MM.1S (cell line): Measurements from ENCODE around the gene KRTAP2-2.
"Not testable (repeated sequence)": the region's sequence is repeated elsewhere in the genome, so short reads cannot be mapped to it uniquely, and the experiment has no call there.

Experiments used
- DNase-seq: peaks from one replicate; pipeline ENCODE4 v3.0.0-alpha.2; 2015
- H2AFZ ChIP-seq: fragments of 300-600 bp; sonication (generic); 2 replicates; pipeline ENCODE4 v1.6.0; 2016; ENCODE audit warnings: antibody characterized with exemption, low read length
- H3F3A ChIP-seq: fragments of 300-600 bp; sonication (generic); 2 replicates; pipeline ENCODE4 v1.6.1; 2016; ENCODE audit warnings: mild to moderate bottlenecking, antibody characterized with exemption, low read length, moderate library complexity, mixed read lengths; ENCODE audit not compliant: insufficient read depth
- H3K27ac ChIP-seq: fragments of 300-600 bp; sonication (generic); 2 replicates; pipeline ENCODE4 v1.5.1; 2016; ENCODE audit warnings: mild to moderate bottlenecking, low read length
- H3K27me3 ChIP-seq: fragments of 300-600 bp; sonication (generic); replicated peaks from 2 replicates; pipeline ENCODE4 v1.6.0; 2016; ENCODE audit warnings: low read length; ENCODE audit not compliant: insufficient read depth
- H3K36me3 ChIP-seq: fragments of 300-600 bp; sonication (generic); replicated peaks from 2 replicates; pipeline ENCODE4 v1.6.1; 2016; ENCODE audit warnings: mild to moderate bottlenecking, low read length, mixed read lengths; ENCODE audit not compliant: insufficient read depth
- H3K4me1 ChIP-seq: fragments of 300-600 bp; sonication (generic); 2 replicates; pipeline ENCODE4 v1.6.1; 2016; ENCODE audit warnings: low read length, mixed read lengths
- H3K4me2 ChIP-seq: fragments of 300-600 bp; sonication (generic); 2 replicates; pipeline ENCODE4 v1.6.0; 2016; ENCODE audit warnings: low read depth, low read length
- H3K4me3 ChIP-seq: fragments of 300-600 bp; sonication (generic); 2 replicates; pipeline ENCODE4 v1.5.1; 2016; ENCODE audit warnings: low read length, mixed read lengths
- H3K79me2 ChIP-seq: fragments of 300-600 bp; sonication (generic); 2 replicates; pipeline ENCODE4 v1.6.1; 2016; ENCODE audit warnings: mixed run types, low read length, mixed read lengths
- H3K9ac ChIP-seq: fragments of 300-600 bp; sonication (generic); 2 replicates; pipeline ENCODE4 v1.6.1; 2016; ENCODE audit warnings: low read length, mixed read lengths
- H3K9me2 ChIP-seq: fragments of 300-600 bp; sonication (generic); replicated peaks from 2 replicates; pipeline ENCODE4 v1.6.1; 2016; ENCODE audit warnings: mild to moderate bottlenecking, low read length, mixed read lengths; ENCODE audit not compliant: insufficient read depth
- H3K9me3 ChIP-seq: fragments of 300-600 bp; sonication (generic); replicated peaks from 2 replicates; pipeline ENCODE4 v1.6.1; 2016; ENCODE audit warnings: mild to moderate bottlenecking, low read length, mixed read lengths; ENCODE audit not compliant: insufficient read depth
- H4K20me1 ChIP-seq: fragments of 300-600 bp; sonication (generic); 2 replicates; pipeline ENCODE4 v1.6.1; 2016; ENCODE audit warnings: mild to moderate bottlenecking, low read length, moderate library complexity, mixed read lengths; ENCODE audit not compliant: insufficient read depth
- EZH2 ChIP-seq: fragments of 300-600 bp; sonication (generic); optimal IDR thresholded peaks from 2 replicates; pipeline ENCODE3; 2017; ENCODE audit warnings: low read depth, mild to moderate bottlenecking, antibody characterized with exemption, low read length, mixed read lengths
- EZH2phosphoT487 ChIP-seq: fragments of 300-600 bp; sonication (generic); IDR thresholded peaks from 2 replicates; pipeline ENCODE4 v1.6.1; 2018; ENCODE audit warnings: antibody characterized with exemption, low read length
- TF ChIP-seq, protein P1 (sequence below): fragments of 300-600 bp; sonication (generic); IDR thresholded peaks from 2 replicates; pipeline ENCODE4 v1.5.1; 2016; ENCODE audit warnings: antibody characterized with exemption, low read length, mixed read lengths

The KRTAP2-2 gene

DNA sequence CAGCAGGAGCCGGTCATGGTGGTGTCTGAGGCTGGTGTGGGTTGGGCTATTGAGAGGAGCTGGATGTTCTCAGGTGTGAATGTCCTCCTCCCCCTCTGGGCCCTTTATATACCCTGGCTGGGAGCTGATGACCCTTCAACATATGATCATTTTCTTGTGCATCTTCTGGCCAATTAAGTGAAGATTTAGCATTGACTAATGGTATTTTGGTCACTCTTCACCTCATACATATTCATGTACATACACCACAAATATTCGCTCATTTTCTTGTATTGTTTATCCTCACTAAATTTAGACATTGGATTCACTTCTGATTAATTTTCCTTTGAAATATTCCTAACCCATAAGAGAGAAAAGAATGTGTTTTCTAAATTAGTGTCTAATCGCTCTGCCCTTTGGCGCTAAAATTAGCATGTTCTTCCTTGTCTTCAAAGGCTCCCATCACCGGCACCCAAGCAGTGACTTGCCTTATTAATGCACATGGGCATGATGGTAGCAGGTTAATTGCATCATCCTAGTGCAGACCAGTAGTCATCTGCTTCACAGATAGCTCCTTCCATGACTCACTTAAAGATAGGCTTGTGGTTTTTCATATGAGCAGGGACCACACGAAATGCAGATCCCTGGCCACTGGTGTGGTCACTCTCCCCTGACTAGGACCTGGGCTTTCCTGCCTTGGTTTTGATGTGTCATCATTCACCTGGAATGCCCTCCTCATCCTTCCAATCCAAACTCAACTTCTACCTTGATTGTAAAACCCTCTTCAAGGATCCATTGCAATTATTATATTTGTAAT, 11.0 kb upstream of the KRTAP2-2 start, which contains the start of gene KRTAP2-4:
Gene KRTAP2-4 (minus strand): TSS at position 51 of the 796 bp plus-strand sequence. CDS start 34 bp downstream, at position 17.
- H3K9me2 ChIP-seq = no peaks in the 10 kb centered on the region
- no peak for DNase-seq
- no peaks in the 10 kb centered on the region for H3K4me1 ChIP-seq
- H2AFZ ChIP-seq = no peak within 1 kb of the TSS
- TF ChIP-seq EZH2 (no peak), EZH2phosphoT487 (no peak)
- TF ChIP-seq, protein P1, sequence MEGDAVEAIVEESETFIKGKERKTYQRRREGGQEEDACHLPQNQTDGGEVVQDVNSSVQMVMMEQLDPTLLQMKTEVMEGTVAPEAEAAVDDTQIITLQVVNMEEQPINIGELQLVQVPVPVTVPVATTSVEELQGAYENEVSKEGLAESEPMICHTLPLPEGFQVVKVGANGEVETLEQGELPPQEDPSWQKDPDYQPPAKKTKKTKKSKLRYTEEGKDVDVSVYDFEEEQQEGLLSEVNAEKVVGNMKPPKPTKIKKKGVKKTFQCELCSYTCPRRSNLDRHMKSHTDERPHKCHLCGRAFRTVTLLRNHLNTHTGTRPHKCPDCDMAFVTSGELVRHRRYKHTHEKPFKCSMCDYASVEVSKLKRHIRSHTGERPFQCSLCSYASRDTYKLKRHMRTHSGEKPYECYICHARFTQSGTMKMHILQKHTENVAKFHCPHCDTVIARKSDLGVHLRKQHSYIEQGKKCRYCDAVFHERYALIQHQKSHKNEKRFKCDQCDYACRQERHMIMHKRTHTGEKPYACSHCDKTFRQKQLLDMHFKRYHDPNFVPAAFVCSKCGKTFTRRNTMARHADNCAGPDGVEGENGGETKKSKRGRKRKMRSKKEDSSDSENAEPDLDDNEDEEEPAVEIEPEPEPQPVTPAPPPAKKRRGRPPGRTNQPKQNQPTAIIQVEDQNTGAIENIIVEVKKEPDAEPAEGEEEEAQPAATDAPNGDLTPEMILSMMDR = no peak
- H3F3A ChIP-seq = no peaks in the 10 kb centered on the region
- no peaks in the 10 kb centered on the region for H3K79me2 ChIP-seq
- H3K4me2 ChIP-seq = no peak within 1 kb of the TSS
- H3K36me3 ChIP-seq = no peaks in the 10 kb centered on the region
- H3K9me3 ChIP-seq = no peaks in the 10 kb centered on the region
- no peak within 1 kb of the TSS for H3K27ac ChIP-seq
- no peak within 1 kb of the TSS for H3K4me3 ChIP-seq
- H3K9ac ChIP-seq = no peak within 1 kb of the TSS
- H4K20me1 ChIP-seq = no peaks in the 10 kb centered on the region
- H3K27me3 ChIP-seq = no peaks in the 10 kb centered on the region

DNA sequence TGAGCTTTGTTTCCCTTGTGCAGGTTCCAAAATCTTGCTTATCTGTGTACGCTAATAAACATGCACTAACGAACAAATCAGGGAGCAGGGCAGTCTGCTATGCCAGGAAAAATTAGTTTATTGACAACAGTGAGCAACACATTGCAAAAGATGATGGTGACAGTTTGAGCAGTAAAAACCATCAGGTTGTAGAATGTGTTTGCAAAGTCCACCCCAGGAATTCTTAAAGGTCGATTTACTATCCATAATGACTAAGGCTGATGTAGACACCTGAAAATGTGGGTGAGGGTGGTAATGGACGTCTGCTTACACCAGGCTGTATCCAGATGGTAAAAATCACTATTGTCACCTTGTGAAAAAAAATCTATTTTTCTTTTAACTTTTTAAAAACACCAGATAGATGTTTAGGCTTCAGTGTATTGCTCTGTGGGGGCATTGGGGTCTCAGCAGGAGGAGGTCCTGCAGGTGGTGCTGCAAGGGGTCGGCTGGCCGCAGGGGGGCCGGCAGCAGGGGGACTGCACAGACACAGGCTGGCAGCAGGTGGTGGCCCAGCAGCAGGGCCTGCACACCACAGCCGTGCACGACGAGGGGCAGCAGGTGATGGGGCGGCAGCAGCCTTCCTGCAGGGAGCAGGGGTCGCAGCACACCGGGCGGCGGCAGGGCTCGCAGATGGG, 10.1 kb upstream of the KRTAP2-2 start:
- DNase-seq, H3K4me2 ChIP-seq, H2AFZ ChIP-seq, H3K9me2 ChIP-seq, H3K27me3 ChIP-seq, H3K79me2 ChIP-seq, H3K27ac ChIP-seq, H3K9ac ChIP-seq, H4K20me1 ChIP-seq, H3K9me3 ChIP-seq, H3K4me3 ChIP-seq, H3K4me1 ChIP-seq, H3K36me3 ChIP-seq, H3F3A ChIP-seq: not testable (repeated sequence)

DNA sequence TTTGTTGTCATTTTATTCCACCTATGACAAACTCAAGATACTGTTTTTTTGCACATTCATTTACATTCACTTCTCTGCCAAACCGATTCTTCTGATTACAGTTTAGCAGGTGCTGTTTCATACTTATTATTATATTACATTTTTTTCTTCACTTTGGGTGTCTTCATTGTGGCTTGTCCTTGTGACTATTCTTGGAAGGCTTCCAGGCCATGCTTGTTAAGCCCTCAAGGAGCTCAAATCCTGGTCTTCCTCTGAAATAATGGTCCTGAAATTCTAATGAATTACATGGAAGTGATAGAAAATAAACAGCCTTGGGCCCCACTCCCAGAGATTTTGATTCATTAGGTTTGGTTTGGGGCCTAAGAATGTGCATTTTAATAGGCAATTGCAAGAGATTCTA, 9.3 kb upstream of the KRTAP2-2 start:
- TF ChIP-seq EZH2 (no peak), EZH2phosphoT487 (no peak)
- TF ChIP-seq, protein P1 = no peak
- H3F3A ChIP-seq = no peaks in the 10 kb centered on the region
- no peak overlapping the region for H3K9ac ChIP-seq
- H3K27me3 ChIP-seq = no peaks in the 10 kb centered on the region
- no peaks in the 10 kb centered on the region for H3K4me1 ChIP-seq
- H3K36me3 ChIP-seq = no peaks in the 10 kb centered on the region
- no peak overlapping the region for H2AFZ ChIP-seq
- no peaks in the 10 kb centered on the region for H3K9me3 ChIP-seq
- H3K4me2 ChIP-seq = no peak overlapping the region
- H3K79me2 ChIP-seq = no peaks in the 10 kb centered on the region
- H3K4me3 ChIP-seq = no peak overlapping the region
- no peak overlapping the region for H3K27ac ChIP-seq
- no peak for DNase-seq
- no peaks in the 10 kb centered on the region for H4K20me1 ChIP-seq
- H3K9me2 ChIP-seq = no peaks in the 10 kb centered on the region

- Histone ChIP-seq H3K4me3 (no peak overlapping the region), H3K36me3 (no peaks in the 10 kb centered on the region), H3K27ac (no peak overlapping the region), H3K4me2 (no peak overlapping the region), H3K79me2 (no peaks in the 10 kb centered on the region), H2AFZ (no peak overlapping the region), H3K9me2 (no peaks in the 10 kb centered on the region), H3K9ac (no peak overlapping the region), H3F3A (no peaks in the 10 kb centered on the region), H3K27me3 (no peaks in the 10 kb centered on the region), H3K9me3 (no peaks in the 10 kb centered on the region), H3K4me1 (no peaks in the 10 kb centered on the region), H4K20me1 (no peaks in the 10 kb centered on the region)
- no peak for TF ChIP-seq EZH2phosphoT487
- DNase-seq = no peak
Measured at GRCh38 chr17:41063449-41063848, 8.4 kb upstream of the KRTAP2-2 start.
